Right renal cortex interstitium (tissue), 3 donors: ENCODE results near the gene ERBB2. TPM values are rescaled to one million over a fixed set of nuclear protein-coding genes. Genes with fewer than 3 reads are reported as not detected.
"Not testable (repeated sequence)": the region's sequence is repeated elsewhere in the genome, so short reads cannot be mapped to it uniquely, and the experiment has no call there.

Experiments
- DNase-seq, 3 donors: peaks; one replicate each; pipeline ENCODE4 v3.0.0-alpha.2; 2013; ENCODE audit warnings: low read depth in 3 of 3, low spot score in 2 of 3
- polyA plus RNA-seq, 3 donors: library from polyadenylated mRNA; unstranded; fragments of 120-200 nt; gene quantifications; one replicate each; pipeline ENCODE4 v1.2.1, GENCODE V29; 2013; ENCODE audit not compliant: insufficient read length in 3 of 3

The ERBB2 gene
- polyA plus RNA-seq, 3 donors: 174 to 185 (median 182) TPM

DNA sequence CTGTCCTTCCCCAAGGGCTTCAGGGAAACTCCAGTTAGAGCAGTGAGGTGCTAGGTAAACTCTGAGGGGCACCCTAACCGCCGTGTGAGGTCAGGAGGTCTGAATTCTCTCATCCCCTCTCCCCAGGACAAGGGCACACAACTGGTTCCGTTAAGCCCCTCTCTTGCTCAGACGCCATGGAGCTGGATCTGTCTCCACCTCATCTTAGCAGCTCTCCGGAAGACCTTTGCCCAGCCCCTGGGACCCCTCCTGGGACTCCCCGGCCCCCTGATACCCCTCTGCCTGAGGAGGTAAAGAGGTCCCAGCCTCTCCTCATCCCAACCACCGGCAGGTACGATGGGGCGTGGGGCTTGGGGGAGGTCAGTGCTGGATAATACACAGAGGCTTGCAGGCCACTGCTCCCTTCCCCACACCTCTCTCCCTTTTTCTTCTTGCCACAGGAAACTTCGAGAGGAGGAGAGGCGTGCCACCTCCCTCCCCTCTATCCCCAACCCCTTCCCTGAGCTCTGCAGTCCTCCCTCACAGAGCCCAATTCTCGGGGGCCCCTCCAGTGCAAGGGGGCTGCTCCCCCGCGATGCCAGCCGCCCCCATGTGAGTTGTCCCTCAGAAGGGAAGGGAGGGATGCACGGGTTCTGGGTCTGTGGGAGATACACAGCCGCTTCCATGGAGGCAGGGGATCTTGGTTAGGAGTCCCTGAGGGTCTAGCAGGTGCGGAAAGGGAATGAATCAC, 42.4 kb downstream of the ERBB2 start:
- no peak for DNase-seq

GRCh38 chr17:39742856-39743436, 43.1 kb downstream of the ERBB2 start:
- no peak for DNase-seq

DNA sequence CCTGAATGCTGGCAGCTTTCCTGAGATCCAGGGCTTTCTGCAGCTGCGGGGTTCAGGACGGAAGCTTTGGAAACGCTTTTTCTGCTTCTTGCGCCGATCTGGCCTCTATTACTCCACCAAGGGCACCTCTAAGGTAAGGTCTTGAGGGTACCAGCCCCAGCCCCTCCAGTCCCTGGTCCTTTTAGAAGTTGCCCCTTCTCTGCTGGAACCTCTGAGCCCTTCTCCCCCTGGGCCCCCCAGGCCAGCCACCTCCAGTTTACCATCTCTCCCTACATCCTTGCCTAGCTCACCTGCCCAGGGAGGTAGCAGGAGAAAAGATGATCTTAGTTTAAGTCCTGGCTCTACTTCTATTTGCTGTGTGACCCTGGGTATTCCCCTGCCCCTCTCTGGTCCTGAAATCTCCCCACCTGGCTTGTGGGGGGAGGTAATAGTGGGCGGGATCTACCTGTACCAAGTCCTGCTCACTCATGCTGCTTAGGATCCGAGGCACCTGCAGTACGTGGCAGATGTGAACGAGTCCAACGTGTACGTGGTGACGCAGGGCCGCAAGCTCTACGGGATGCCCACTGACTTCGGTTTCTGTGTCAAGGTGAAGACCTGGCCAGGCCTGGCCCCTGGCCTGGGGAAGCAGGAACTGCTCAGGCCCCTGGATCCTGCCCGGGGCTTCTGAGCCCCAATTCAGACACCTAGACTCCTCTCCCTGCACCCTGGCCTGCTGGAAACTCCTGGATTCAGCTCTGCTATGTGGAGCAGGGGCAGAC, 44.4 kb downstream of the ERBB2 start:
- DNase-seq: no peak

- DNase-seq: no peak
Measured at GRCh38 chr17:39744836-39745215, 45.0 kb downstream of the ERBB2 start.

GRCh38 chr17:39745335-39746144, 45.7 kb downstream of the ERBB2 start:
- no peak for DNase-seq

- no peak for DNase-seq
Measured at GRCh38 chr17:39746145-39746461, 46.2 kb downstream of the ERBB2 start.

GRCh38 chr17:39747745-39748144, 47.9 kb downstream of the ERBB2 start:
- no peak for DNase-seq

DNA sequence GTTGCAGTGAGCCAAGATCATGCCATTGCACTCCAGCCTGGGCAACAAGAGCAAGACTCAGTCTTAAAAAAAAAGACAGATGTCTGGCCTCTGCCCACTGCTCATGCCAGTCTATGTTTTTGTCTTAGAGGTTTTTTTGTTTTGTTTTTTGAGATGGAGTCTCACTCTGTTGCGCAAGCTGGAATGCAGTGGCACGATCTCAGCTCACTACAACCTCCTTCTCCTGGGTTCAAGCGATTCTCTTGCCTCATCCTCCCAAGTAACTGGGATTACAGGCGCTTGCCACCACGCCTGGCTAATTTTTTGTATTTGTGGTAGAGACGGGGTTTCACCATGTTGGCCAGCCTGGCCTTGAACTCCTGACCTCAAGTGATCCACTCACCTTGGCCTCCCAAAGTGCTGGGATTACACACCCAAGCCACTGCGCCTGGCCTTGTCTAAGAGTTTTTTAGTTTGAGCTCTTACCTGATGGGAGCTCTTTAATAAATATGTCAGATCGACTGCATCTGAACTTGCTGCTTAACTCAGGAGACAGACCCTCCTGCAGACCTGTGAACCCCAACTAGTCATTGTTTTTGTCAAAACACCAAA, 48.7 kb downstream of the ERBB2 start:
- DNase-seq: not testable (repeated sequence)

- DNase-seq: no peak
Measured at GRCh38 chr17:39750131-39751015, 50.5 kb downstream of the ERBB2 start.

DNA sequence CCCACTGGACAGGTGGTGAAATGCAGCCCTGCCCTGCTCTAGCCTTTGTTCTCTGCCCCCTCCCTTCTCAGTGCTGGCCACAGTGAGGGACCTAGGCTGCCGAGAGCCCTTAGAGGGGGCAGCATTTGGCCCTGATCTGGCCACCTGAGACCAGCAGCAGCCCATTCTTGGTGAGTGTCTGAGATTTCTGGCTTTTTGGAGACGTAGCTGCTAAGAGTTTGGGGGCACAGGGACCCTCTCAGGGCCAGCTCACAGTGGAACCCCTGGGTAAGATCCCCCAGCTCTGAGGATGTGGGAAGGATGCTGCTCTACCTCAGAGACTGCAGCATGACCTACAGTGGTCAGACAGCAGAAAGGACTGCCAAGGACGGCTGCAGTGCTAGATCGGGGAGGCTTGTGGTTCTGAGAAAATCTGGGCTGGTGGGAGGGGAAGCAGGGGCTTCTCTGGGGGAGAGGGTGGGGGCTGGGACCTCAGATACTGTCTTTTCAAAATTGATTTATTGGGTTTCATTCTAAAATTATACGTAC, 51.2 kb downstream of the ERBB2 start:
- no peak for DNase-seq

GRCh38 chr17:39751637-39752036, 51.8 kb downstream of the ERBB2 start:
- no peak for DNase-seq

GRCh38 chr17:39752241-39752881, 52.5 kb downstream of the ERBB2 start:
- DNase-seq: no peak

GRCh38 chr17:39753514-39754160, 53.8 kb downstream of the ERBB2 start:
- no peak for DNase-seq

DNA sequence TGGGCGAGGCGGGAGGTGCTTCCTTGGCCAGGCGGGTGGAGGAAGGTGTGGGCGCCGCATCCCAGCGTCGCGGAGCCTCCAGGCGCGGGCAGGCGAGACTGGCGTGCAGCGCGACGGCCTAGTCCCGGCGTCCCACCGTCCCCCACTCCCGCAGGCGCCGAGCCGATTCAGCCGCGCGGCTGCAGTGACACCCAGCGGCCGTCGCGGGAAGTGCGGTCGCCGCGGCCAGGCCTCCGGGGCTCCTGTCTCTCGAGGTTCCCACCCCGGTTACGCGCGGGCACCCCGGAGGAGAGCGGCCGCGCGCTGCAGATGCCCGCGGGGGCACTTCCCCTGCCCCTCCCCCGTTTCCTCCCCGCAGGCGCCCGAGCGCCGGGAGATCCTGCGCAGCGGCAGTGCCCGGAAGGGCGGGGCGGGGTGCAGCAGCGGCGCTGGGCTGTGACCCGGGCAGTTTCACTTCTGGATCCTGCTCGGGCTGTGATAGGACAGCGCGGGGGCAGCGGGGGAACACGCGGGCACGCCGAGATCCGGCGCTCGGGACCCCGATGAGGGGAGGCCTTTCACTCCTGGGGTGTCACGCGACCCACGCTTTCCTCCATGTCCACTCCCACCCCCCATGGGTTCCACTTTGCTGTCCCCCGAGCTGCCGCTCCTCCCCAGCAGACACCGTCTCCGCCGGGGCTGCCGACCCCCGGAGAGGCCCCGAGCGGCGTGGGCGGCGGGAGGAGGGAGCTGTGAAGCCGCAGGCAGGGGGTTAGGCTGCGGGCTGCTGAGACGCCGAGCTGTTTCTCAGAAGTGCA, 54.5 kb downstream of the ERBB2 start:
- DNase-seq: no peak

DNA sequence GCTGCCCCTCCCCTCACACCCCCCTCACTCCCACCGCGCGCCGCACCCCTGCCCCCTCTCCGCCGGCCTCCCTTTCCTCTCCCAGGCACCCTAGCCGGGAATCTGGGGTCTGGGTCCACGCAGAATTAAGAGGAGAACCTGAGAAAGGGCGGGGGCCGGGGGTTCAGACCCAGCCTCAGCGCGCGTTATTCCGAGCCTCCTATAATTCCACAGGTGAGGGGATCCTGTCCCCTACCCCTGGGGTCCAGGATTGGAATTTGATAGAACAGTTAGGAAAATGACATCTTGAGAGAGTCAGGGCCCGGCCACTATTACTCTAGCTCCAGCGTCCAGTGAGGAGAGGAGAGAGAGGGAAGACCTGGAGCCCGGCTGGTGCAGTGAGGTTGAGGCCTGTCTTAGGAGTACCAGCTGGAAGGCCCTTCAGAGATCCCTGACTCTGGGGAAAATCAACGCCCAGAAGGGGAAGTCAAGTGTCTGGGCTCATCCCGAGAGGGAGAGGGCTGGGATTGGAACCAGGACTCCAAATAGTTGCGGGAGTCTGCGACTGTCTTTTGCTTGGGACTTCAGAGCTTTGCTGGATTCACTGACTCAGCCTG, 55.2 kb downstream of the ERBB2 start:
- no peak for DNase-seq

DNA sequence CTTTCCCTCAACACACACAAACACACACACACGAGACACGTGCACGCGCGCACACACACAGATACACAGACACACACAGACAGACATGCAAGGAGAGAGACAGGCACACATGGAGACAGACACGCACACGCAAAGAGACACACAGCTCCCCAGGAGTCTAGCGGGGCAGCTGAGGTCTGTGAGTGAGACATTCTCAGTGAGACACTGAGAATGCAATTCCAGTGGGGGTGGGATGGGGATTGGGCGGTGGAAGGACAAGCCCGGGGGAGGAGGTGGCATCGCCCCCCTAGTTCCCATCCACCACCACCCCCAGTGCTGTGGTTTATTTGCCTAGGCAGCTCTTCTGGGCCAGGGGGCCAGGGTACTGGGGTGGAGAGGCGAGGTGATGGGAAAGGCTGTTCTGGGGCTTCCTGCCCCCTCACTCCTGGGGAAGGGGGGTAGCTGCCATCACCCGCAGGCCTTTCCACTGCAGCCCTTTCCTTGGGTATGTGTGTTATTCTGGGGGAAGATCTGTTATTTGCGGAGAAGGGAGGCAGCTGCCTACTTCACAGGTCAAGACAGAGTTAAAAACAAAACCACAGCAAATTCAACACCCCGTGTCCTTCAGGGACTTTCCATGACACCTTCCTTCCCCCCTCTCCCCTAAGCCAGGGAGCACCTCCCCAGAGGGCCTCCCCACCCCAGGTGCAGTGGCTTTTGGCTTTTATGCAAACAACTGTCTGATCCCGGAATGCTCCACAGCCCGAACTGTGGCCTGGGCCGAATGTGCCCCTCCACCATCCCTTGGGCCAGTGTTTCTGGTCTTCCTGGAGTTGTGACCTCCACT, 55.9 kb downstream of the ERBB2 start:
- no peak for DNase-seq
